Measurements from ENCODE around the gene SBK2. TPM values are rescaled to one million over a fixed set of nuclear protein-coding genes. Genes with fewer than 3 reads are reported as not detected.

The SBK2 gene
- total and polyA plus RNA-seq, 9 of the 15 experiments (the other 6 are each of a cell fraction or from before 2014, with no cell fraction given) = not detected

- TF ChIP-seq JUN (IDR thresholded peaks at IDR 0.05; ENCODE audit: borderline replicate concordance, low read depth, low read length) = peak; percentile 91
- peak; percentile 49; the same call in 1 of the 2 replicates for TF ChIP-seq JUN (CRISPR knock-in tag; IDR thresholded peaks at IDR 0.05; ENCODE audit: borderline replicate concordance)
- no peak for TF ChIP-seq FOXM1 (IDR thresholded peaks at IDR 0.05; ENCODE audit: low read depth)
- TF ChIP-seq FOXM1 (CRISPR knock-in tag; IDR thresholded peaks at IDR 0.05; ENCODE audit: low read depth) = no peak
- TF ChIP-seq COPS2 (conservative IDR thresholded peaks at IDR 0.05) = no peak
- no peak for TF ChIP-seq ESRRA (IDR thresholded peaks at IDR 0.05; ENCODE audit: borderline replicate concordance, low read depth)
- no peak for TF ChIP-seq NONO (IDR thresholded peaks at IDR 0.05; ENCODE audit: low read depth in 2 of 2, low read length in 1 of 2)
- no peak for TF ChIP-seq RNF219 (CRISPR knock-in tag; IDR thresholded peaks at IDR 0.05)
- TF ChIP-seq ATF3 (IDR thresholded peaks at IDR 0.05) = peak; percentile 99
- TF ChIP-seq ATF3 (CRISPR knock-in tag; conservative IDR thresholded peaks at IDR 0.05) = no peak; the same call in 1 of the 2 replicates
- no peak for TF ChIP-seq ZNF23 (CRISPR knock-in tag; IDR thresholded peaks at IDR 0.05)
- TF ChIP-seq SNRNP70 (optimal IDR thresholded peaks at IDR 0.05; ENCODE audit: low read depth, low read length) = no peak
- TF ChIP-seq ZBTB40 (IDR thresholded peaks at IDR 0.05) = no peak
- TF ChIP-seq ZBTB40 (CRISPR knock-in tag; IDR thresholded peaks at IDR 0.05) = no peak
- no peak for TF ChIP-seq ZBTB8A (IDR thresholded peaks at IDR 0.05; ENCODE audit: partially characterized antibody)
- peak; percentile 29; the same call in 1 of the 2 replicates for TF ChIP-seq BACH1 (tag; IDR thresholded peaks at IDR 0.05)
Observed at GRCh38 chr19:55519451-55520311, 17.3 kb downstream of the SBK2 start (continued).
